K562 (cell line): Measurements from ENCODE around the gene LBX1.

Source experiments
- E2F3 ChIP-seq: fragments of 250-450 bp; sonication (Bioruptor Pico); IDR thresholded peaks from 2 replicates; pipeline ENCODE4 v1.4.0; 2020; ENCODE audit warnings: mild to moderate bottlenecking
- NR1H2 ChIP-seq: sonication (generic); formaldehyde crosslinking; IDR thresholded peaks from 2 replicates; pipeline ENCODE4 v1.4.0; 2020; ENCODE audit warnings: mild to moderate bottlenecking, missing genetic modification reagents
- POLR2A ChIP-seq: fragments of 450-650 bp; conservative IDR thresholded peaks from 2 replicates; pipeline ENCODE4 v1.6.1; 2016
- TAF1 ChIP-seq: IDR thresholded peaks from 2 replicates; pipeline ENCODE4 v1.6.1; 2011; ENCODE audit warnings: mild to moderate bottlenecking, low read length, moderate library complexity; ENCODE audit not compliant: insufficient read depth, control insufficient read depth, severe bottlenecking; ENCODE audit errors: extremely low read depth

DNA sequence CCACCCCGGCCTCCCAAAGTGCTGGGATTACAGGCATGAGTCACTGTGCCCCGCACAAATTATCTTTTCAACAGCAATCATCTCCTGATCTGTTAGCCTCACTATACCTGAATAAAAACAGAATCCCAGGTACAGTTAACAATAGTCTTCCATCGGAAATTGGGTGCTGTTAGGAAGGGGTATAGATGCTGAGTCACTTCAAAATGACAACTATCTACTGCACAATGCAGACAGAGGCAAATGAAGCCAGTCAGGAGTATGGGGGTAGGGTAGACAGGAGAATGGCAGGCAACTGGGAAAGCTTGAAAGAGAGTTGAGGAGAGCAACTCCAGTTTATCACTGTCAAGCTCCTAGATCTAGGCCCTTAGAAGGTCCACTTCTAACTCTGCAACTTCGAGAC, 40.3 kb downstream of the LBX1 start:
- TF ChIP-seq POLR2A, result no peak
- no peak for TF ChIP-seq TAF1
- no peak for TF ChIP-seq E2F3 (CRISPR knock-in tag)
- no peak for TF ChIP-seq NR1H2
